Astrocyte of the spinal cord (primary cell): ENCODE measurements around the gene ZNF334.

ENCODE experiments used
- DNase-seq: peaks from one replicate; pipeline ENCODE4 v3.0.0; 2011; ENCODE audit warnings: low read depth, low spot score
- H3K4me3 ChIP-seq: 2 replicates; pipeline ENCODE4 v1.5.1; 2011; ENCODE audit warnings: low read depth, mild to moderate bottlenecking, low read length, moderate library complexity
- in situ Hi-C: cut with HindIII; loops from 2 replicates; pipeline ENCODE4 v1.10.0; 2017; ENCODE audit warnings: low sequenced_read_pairs
- TF ChIP-seq, protein P1 (sequence below): IDR thresholded peaks from 2 replicates; pipeline ENCODE4 v1.5.1; 2012; ENCODE audit warnings: low read depth, mild to moderate bottlenecking, low read length, inconsistent platforms

ZNF334 gene

DNA sequence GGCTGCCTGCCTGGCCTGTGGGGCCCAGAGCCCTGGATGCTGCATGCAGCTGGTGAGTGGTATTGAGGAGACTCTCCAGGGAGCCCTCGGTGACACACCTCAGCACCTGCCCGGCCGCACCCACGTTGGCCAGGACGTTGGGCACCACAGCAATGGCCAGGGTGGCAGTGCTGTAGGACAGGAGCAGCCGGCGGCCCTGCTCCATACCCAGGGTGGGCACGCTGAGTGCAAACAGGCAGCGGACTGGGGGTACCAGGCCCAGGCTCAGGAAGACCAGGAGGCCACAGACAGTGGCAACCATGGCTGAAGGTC is 32.4 kb upstream of the ZNF334 start:
- no peak for DNase-seq
- TF ChIP-seq, protein P1, sequence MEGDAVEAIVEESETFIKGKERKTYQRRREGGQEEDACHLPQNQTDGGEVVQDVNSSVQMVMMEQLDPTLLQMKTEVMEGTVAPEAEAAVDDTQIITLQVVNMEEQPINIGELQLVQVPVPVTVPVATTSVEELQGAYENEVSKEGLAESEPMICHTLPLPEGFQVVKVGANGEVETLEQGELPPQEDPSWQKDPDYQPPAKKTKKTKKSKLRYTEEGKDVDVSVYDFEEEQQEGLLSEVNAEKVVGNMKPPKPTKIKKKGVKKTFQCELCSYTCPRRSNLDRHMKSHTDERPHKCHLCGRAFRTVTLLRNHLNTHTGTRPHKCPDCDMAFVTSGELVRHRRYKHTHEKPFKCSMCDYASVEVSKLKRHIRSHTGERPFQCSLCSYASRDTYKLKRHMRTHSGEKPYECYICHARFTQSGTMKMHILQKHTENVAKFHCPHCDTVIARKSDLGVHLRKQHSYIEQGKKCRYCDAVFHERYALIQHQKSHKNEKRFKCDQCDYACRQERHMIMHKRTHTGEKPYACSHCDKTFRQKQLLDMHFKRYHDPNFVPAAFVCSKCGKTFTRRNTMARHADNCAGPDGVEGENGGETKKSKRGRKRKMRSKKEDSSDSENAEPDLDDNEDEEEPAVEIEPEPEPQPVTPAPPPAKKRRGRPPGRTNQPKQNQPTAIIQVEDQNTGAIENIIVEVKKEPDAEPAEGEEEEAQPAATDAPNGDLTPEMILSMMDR = no peak
- H3K4me3 ChIP-seq = no peak overlapping the region
- in situ Hi-C loops = no loop called here

DNA sequence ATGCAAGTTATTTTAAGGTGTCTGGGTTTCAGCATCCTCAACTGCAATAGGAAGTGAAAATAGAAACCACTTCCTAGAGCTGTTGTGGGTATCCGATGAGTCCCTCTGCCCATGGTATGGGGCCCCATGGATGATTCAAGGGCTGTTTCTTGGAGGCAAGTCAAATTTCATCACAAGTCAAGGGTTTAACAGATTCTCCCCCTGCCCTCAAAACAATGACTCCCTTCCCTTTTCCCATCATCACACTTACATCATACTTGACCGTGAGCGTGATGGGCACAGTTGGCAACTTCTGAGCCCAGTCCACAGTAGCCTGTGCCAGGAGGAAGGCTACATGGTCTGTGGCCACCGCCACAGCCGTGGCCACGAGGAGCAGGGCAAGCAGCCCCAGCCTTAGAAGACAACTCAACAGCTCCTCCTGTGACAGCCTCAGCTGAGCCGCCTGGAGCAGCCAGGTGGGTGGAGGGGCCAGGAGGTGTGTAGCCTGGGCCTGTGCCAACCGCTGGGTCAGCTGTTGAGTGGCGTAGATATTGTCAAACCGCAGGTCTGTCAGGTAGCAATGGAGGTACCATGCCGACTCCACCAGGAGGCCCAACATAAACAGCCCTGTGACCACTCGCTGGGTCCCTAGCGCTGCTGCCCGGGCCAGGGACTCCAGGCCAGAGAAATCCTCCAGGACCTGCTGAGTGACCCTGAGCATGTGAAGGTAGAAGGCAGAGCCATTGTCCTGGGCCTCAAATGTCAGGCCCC is 31.9 kb upstream of the ZNF334 start:
- no peak overlapping the region for H3K4me3 ChIP-seq
- in situ Hi-C loops = no loop called here
- no peak for DNase-seq
- TF ChIP-seq, protein P1 = no peak

DNA sequence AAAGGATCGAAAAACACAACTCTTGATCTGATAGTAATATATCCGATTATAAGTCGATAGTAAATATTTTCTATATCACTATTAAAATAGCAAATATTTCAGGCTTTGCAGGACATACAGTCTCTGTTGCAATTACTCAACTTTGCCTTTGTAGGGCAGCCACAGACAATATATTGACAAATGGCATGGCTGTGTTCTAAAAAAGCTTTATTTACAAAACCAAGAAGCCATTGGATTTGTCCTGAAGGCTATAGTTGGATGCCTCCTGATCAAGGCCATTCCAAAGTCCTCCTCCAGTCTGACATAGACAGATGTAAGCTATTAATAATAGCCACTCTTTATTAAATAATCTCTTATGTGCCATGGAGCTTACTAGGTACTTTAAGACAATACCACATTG is 31.2 kb upstream of the ZNF334 start:
- in situ Hi-C loops = no loop called here
- no peak overlapping the region for H3K4me3 ChIP-seq
- TF ChIP-seq, protein P1 = no peak
- no peak for DNase-seq

DNA sequence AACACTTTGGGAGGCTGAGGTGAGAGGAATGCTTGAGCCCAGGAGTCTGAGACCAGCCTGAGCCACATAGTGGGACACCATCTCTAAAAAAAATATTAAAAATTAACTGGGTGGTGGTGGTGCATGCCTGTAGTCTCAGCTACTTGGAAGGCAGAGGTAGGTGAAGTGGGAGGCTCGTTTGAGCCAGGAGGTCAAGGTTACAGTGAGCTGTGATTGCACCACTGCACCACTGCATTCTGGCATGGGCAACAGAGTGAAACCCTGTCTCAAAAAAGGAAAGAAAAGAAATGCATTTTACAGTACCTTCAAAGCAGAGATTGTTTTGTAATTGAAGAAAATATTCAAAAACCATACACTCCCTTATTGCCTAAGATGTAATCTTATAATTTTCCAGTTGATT is 30.6 kb upstream of the ZNF334 start:
- DNase-seq = no peak
- TF ChIP-seq, protein P1 = no peak
- in situ Hi-C loops = no loop called here
- no peak overlapping the region for H3K4me3 ChIP-seq

DNA sequence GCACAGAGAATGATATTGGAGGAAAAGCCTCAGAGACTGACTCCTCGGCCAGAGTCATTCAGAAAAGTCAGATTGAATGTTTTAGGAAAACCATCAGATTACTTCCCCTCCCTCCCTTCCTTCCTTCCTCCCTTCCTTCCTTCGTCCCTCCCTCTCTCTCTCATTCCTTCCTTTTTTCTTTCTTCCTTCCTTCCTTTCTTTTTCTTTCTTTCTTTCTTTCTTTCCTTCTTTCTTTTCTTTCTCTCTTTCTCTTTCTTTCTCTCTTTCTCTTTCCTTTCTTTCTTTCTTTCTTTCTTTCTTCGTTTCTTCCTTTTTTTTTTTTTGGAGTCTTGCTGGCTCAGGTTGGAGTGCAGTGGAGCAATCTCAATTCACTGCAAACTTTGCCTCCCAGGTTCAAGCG is 29.7 kb upstream of the ZNF334 start:
- TF ChIP-seq, protein P1 = no peak
- DNase-seq = no peak
- H3K4me3 ChIP-seq = no peak overlapping the region
- in situ Hi-C loops = no loop called here

DNA sequence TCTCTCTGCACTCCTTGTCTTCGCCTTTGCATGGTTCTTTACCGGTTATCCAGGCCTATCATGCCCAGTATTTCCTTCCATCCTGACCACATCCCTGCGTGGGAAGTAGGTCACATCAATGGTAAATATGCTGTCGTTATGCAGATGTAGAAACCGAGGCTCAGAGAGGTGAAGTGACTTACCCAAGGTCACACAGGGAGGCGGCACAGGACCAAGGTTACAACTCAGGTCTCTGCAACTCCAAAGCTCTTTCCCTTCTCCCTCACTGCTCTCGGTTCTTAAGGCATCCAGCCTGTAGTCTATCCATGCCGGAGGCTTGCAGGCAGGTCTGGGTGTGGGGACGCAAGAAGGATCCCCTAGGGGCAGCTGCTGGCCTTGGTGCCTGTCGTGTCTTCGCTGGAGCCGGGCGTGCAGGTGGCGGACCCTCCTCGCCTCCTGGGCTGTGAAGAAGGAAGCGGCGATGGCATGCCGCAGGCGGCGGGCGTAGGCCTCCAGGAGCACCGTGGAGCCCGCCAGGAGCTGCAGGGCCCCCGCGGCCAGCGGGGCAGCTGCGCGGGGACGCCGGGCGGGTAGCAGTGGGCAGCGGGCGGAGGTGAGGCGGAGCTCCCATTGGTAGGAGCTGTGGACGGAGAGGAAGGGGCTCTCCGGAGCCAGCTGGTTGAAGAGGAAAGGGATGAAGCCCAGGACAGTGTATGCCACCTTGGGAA is 28.0 kb upstream of the ZNF334 start:
- in situ Hi-C loops = no loop called here
- TF ChIP-seq, protein P1 = no peak
- no peak overlapping the region for H3K4me3 ChIP-seq
- DNase-seq = no peak
